CD4-positive, alpha-beta T cell treated with Interleukin-17A for 4 hours (primary cell): ENCODE results near the gene DIS3L2.
"Not testable (repeated sequence)": the region's sequence is repeated elsewhere in the genome, so short reads cannot be mapped to it uniquely, and the experiment has no call there.

Source experiments
- DNase-seq: peaks from one replicate; pipeline ENCODE4 v3.0.0-alpha.2; 2020; ENCODE audit warnings: mixed read lengths

DIS3L2 gene

DNA sequence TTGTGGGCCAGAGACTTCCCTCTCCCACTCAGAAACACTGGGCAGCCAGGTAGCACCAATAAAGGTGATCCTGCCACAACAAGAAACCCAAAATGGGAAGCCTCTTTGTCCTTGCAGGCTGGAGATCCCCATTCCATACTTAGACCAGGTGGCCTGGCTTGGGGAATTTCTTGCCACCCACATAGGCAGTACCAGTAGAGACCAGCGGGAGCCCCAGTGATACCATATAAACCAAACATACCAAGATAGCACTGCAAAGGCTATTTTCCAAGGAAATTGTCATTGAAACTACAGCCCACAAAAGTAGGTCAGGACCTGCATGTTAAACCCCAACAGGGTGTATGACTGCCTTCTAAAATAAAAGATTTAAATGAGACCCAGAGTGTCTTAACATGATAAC is 171.6 kb downstream of the DIS3L2 start:
- no peak for DNase-seq

DNA sequence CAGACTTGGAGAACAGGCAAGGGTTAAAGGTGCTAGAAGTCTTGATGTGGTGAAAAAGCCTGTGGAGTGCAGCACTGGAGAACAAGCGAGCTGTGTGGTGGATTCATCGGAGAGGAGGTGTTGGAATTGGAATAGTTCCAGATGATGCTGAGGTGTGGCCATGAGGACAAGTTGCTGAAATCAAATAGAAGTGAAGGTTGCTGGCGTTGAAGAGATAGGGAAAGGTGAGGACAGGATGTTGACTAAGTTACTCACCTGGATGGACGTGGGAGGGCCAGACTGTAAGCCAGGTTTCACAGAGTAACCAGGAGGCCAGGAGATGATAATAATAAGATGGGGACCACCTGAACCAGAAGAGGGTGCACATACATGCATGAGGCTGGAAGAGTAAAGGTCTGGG is 173.4 kb downstream of the DIS3L2 start:
- no peak for DNase-seq

DNA sequence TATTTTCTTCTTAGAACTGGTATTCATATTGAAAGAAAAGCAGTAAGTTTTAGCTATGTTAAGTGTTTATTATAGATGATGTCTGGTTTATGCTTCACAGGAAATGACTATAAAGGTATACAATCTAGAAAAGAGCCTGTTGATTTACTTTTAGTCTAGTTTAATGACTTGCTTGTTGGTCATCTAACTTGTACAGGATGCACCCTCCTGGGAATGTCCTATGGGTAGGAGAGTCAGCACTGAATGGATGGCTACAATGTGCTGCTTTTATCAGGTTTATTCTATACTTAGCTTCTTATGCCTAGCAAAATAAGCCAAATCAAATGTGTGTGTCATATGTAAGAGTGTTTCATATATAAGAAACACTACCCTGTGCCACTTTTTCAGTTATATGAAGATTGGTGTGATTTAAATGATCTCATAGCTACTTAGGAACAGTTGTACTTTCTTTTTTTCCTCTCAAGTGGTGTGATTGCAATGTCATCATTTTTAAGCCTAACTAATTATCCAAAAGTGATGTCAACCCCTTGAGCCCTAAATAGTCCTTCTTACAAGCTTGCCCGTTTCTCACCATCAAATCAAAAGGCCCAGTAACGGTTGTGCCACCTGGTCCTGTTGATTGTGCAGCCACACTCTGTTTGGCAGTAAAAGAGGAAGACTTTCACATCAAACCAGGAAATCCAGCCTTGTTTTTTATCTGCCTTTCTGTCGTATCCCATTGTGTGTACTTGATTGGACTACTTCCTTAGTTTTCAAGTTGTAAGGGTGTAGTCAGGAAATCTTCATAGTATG is 176.0 kb downstream of the DIS3L2 start:
- DNase-seq = no peak

DNA sequence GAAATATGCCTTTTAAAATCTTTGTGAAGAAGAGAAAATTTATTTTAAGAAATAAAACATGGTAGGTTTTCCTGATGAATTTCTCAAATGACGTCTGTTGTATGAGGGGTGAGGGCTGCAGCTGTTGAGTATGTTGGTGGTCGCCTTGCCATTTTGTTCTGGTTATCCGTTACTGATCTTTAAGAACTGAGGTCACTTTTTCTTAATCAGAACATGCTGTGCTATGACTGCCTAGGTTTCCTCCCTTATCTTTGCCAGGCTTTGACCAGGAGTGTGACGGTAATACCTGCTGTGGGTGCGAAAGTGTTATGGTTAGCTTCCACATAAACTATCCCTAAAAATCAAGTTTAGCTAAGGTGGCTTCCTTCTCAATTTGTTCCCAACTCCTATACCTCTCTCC is 176.9 kb downstream of the DIS3L2 start:
- DNase-seq = no peak

DNA sequence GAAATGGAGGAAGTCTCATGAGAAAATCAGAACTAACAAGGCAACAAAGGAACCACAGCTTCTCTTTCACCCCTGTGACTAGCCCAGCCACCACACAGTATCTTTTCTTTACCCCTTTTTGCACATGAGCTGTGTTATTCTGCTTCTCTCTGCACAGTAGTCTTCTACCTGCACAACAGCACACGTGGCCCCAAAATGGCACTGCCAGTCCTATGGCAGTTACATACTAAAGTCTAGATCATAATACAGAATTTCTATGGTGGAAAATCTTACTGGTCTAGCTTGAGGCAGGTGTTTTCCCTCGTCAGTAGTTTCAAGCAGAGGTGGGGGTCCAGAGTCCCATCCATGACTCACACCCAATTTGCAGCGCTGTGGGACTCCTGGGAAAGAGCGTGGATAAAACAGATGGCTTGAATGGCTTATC is 177.7 kb downstream of the DIS3L2 start:
- DNase-seq = peak; percentile 12

DNA sequence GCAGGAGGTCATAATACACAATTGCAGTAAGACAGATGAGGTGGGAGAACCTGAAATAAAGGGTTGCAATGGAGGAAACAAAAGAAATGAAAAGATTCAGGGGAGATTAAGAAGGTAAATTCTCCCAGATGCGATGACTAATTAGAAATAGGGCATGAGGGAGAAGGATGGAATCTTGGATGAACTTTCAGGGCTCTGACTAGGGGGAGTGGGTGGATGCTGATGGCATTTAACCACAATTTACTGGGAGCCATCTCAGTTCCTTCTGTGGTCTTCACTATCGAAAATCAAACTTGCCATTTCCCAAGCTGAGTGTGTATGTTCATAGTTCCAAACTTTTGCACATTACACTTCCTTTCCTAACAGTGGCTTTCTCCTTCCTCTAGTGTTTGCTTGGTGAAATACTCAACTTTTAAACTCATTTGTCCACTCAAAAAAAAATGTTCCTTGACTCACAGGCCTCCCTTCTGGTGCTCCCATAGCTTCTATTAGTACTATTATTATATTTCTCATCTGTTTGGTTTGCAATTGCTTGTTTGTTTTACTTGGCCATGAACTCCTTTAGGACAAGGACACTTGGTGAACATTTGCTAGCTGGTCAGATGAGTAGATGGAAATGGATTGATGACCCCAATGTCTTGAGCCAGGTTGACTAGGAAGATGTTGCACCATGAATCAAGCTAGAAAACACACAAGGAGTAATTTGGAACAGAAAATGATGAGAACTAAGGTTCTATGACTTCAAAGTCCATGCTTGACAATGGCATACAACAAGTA is 178.5 kb downstream of the DIS3L2 start:
- DNase-seq = no peak

DNA sequence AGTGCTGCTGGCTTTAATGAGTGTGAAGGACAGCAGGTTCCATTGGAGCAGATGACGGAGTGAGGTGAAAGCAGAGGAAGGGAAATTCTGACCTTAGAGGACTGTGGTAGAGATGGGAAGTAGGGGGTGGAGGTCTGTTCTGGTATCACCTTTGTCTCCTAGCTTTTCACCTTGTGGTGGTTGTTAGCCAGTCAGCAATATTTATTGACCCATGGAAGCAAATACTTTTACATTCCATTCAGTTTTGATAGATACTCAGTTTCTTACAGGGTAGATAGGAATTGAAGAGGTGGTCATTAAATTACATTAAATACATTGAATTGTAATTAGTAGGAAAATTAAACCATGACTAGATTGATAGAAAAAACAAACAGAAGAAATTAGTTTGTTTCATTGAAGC is 180.1 kb downstream of the DIS3L2 start:
- no peak for DNase-seq

DNA sequence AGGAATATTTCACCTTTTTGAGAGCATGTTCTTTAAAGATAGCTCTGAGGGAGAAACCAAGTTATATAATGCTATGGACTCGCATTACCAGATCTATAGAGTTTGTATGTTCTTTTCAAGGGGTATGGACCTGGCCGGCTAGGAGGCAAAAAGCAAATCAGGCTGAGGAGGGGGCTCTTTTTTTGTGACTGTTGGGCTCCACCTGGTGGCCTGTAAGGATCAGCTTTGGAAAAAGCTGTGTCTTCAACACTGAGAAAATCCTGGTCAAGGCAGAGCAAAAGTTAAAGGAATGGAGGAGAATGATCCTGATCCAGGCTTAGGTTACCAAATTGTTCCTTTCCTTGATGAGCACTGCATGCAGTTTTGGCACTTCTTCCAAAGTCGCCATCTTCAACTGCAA is 180.5 kb downstream of the DIS3L2 start:
- DNase-seq = peak; percentile 30

DNA sequence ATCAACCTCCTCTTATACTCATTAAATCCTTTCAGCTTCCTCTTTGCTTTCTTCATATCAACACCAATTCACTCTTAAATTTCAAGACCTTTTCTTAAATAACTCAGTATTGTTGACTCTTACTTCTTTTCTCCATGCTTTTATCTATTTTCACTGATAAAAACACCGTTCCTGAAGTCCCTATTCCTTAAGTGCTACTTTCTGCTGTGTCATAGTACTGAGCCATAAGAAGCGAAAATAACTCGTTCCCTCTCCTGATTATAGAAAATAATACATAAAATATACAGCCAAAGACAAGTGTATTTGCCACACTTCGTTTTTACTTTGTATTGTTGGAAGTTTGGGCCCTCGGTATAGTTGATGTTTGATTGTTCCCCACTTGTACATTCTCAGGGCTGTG is 181.0 kb downstream of the DIS3L2 start:
- DNase-seq = no peak

DNA sequence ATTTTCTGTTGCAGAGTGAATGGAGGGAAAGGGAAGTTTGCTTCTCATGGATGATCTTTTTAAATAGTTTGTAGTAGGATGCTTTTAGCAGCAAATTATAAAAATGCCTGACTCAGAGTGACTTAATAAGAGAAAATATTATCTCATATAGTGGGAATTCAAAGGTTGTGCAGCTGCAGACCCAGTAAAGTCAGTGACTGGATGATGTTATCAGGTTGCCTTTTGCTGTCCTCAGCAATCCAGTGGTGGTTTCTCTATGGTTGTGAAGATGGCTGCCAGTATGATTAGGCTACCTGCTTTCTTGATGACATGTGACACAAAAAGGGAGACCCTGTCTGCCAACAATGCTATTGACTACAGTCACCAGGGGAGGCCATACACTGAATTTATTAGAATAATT is 184.8 kb downstream of the DIS3L2 start:
- no peak for DNase-seq

DNA sequence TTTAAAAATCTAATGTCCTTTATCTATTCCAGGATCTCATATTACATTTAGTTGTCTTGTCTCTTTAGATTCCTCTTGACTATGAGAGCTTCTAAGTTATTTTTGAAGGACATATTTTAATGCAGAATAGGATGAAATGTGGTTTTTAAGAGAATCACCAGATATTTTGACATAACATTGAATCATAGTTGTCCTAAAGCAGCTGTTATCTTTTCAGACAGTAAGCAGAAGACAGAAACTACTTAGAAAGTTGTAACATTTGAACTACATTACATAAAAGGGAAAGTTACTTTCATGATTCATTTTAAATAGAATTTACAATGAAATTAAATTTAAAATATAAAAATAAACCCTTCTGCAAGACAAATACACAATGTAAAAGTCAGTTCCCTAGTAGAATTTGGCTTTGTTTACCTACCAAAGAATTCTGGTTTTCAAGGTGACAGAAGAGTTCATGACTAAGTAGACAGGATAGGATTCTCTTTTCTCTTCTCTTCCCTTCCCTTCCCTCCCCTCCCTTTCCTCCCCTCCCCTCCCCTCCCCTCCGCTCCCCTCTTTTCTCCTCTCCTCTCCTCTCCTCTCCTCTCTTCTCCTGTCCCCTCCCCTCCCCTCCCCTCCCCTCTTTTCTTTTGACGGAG is 186.0 kb downstream of the DIS3L2 start:
- no peak for DNase-seq

DNA sequence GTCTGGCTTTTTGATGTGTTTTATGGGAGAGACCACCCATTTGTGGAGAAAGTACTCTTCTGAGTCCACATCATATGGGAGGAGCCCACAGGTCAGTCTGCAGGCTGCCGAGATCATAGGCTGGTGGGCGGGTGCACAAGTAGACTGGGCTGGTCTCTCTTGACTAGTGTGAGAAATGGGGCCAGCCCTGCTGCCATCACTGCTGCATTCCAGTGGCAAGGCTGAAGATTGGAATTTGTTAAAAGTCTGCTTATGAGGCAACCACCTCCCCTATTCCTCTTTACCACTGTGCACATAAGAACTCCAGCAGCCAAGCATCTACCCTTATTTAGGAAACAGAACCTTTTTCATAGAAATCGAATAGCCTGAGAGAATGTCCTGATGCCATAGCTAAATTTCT is 200.7 kb downstream of the DIS3L2 start:
- no peak for DNase-seq

DNA sequence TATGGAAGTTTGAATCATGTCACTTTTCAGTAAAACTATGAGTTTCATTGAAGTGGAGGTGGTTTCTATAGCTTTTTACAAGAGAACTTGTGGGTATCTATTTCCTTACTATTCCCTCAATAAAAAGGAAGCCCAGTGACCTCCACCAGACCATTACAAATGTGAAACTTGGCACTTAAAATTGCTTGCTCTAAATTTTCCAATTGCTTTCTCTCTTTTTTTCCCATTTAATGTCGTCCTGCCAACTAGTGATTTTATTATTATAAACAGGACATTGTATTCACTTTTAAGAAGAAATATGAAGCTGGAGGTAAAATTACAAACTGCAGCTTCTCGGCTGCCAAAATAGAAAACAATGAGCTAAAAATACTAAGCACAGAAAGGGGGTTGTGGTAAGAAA is 208.9 kb downstream of the DIS3L2 start:
- DNase-seq = no peak

DNA sequence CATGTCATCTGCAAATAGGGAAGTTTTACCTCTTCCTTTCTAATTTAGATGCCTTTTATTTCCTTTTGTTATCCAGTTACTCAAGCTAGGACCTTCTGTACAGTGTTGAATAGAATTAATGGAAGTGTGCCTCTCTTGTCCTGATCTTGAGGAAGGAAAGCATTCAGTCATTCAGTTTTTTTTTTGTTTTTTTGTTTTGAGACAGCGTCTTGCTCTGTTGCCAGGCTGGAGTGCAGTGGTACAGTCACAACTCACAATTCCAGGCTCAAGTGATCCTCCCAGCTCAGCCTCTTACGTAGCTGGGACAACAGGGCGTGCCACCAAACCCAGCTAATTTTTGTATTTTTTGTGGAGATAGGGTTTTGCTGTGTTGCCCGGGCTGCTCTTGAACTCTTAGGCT is 213.1 kb downstream of the DIS3L2 start:
- no peak for DNase-seq

DNA sequence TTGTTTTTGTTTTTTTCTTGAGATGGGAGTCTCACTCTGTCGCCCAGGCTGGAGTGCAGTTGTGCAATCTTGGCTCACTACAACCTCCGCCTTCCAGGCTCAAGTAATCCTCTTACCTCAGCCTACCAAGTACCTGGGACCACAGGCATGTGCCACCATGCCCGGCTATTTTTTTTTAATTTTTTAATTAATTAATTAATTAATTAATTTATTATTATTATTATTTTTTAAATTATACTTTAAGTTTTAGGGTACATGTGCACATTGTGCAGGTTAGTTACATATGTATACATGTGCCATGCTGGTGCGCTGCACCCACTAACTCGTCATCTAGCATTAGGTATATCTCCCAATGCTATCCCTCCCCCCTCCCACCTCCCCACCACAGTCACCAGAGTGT is 215.1 kb downstream of the DIS3L2 start:
- DNase-seq = not testable (repeated sequence)

DNA sequence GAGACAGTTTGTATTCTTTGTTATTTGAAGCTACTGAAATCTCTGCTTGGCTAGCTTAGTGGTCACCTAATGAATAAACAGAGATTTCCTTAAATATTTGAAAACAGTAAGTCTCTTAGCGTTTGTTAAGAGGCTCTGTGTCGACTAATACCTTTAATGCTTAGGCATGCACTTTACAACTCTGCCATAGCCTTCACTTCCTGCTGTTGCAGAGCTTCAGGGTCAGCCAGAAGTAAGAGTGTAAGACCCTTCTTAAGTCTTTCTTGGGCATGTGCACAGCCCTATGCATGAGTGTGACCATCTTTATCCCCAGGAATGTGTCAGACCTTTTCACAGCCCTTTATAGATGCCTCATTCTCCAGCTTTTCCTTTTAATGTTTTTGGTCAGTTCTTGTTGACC is 221.8 kb downstream of the DIS3L2 start:
- no peak for DNase-seq

DNA sequence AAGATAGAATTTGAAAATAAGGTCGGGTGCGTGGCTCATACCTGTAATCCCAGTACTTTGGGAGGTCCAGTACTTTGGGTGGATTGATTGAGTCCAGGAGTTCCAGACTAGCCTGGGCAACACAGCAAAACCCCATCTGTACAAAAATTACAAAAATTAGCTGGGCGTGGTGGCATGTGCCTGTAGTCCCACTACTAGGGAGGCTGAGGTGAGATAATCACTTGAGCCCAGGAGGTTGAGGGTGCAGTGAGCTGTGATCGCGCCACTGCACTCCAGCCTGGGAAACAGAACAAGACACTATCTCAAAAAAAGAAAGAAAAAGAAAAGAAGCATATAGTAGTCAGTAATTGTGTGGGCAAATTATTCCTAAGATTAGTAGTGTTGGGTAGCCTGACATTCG is 222.8 kb downstream of the DIS3L2 start:
- DNase-seq = no peak

DNA sequence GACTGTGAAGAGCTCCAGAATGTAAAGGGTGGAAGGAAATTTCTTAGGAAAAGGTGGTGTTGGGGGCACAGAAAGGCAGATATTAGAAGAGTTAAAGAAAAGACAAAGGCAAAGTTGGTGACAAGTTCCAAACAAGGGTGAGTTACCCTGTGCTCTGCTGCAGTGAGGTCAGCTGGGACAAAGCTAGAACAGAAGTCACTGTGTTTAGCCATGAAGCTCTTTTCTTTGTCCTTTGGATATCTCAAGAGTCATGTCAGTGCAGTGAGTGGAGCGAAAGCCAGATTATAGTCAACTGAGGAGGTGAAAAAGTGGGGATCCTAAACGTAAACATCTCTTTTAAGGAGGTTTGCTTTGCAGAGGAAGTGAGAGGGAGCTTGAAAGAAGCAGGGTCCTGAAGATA is 229.3 kb downstream of the DIS3L2 start:
- no peak for DNase-seq

DNA sequence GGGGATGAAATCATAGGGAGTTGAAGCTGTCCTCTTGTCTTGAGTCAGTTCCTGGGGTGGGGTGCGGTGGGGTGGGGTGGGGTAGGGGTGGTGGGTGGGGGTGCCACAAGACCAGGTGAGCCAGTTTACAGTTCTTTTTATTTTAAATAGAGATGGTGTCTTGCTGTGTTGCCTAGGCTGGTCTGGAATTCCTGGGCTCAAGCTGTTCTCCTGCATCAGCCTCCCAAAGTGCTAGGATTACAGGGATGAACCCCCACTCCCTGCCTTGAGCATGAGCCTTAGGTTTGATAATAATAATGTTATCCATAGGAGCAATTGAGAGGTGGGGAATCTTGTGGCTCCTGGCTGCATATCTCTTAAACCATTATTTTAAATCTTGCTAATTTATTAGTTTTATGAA is 234.0 kb downstream of the DIS3L2 start:
- no peak for DNase-seq

DNA sequence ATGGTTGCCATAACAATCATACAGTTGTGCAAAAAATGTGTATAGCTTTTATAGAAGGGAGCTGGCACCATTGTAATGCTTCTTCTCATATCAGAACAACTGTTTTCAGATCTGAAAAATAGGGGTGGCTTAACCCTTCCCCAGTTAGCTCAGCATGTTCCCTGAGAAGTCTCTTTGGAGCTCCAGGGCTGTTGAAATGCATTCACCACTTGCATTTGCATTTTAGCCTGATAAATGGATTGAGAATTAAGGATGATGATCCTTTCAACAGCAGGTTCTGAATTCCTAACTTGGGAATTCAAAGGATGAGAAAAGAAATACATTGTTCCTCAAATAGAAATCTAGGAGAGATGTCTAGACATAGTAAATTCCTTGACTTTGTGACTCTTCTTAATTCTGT is 235.3 kb downstream of the DIS3L2 start:
- no peak for DNase-seq

DNA sequence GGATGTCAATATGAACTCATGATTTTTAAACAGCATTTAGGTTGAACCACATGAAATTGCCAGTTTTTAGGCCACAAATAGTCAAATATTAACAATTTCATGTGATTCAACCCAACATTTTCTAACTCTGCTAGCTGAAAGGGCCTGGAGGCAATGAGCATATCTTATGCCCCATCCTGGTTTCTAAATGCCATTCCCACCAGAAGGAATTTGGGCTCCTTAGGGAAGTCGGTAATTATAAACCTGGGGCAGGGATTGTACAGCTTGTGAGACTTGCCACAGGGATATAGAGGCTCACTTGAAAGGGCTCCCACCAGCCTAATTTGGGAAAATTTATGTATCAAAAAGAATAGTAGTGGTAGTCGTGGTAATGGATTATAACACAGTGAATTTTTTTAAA is 238.7 kb downstream of the DIS3L2 start:
- DNase-seq = no peak

DNA sequence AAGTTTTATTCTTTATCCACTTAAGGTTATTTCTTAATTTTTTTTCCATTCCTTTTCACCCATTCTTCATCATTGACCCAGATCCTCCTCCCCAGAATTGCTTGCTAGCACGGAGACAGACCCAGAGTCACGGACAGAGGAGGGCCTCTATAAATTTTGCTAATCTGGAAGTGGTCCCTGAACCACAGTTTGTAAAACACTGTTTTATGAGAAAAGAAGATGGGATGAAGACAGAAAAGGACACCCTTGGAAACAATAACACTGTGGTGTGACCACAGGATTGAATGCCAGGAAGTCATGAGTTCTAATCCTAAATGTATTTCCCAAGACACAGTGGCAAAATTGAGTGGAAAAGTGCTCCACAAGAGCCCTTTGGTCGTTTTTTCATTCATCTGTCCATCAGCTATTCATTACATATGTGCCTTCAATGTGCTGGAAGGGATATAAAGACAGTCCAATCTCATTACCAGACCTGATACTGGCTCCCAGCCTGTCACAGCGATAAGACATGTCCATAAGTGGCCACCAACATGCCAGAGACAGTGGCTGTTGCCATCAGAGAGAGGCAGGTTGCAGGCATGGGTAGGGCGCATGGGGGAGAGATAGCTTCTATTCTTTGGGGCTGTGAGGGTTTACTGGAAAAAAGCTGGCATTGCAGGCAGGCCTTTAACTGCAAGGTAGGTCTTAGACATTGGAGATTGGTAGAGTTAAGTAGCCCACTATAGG is 241.8 kb downstream of the DIS3L2 start:
- no peak for DNase-seq

DNA sequence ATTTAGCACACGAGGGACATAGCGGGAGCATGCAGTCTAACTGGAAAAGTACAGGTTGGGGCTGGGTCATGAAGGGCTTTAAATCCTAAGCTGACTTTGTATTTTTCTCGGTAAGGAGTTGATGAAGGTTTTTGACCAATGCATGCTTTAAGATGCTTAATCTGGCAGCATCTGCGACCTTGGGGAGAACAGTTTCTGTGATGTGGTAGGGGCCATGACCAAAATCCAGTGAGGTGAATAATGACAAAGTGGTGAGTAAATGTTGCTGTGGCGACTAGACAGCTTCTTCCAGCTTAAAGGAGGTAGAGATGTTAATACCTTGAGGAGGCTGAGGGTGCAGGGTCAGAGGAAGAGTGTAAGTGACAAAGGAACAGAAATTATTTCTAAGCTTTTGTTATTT is 242.4 kb downstream of the DIS3L2 start:
- no peak for DNase-seq
